ENCODE measurements around the gene ABCB10.
"Not testable (repeated sequence)": the region's sequence is repeated elsewhere in the genome, so short reads cannot be mapped to it uniquely, and the experiment has no call there.

The ABCB10 gene

GRCh38 chr1:229479660-229480399, 78.7 kb downstream of the ABCB10 start:
- TF ChIP-seq MAX (IDR thresholded peaks at IDR 0.05; ENCODE audit: low read depth, low read length) = no peak
- no peak for TF ChIP-seq MYC (IDR thresholded peaks at IDR 0.05; ENCODE audit: low read depth, low read length)
- TF ChIP-seq CTCF (IDR thresholded peaks at IDR 0.05; ENCODE audit: low read depth, low read length) = no peak
- no peak for TF ChIP-seq POLR2A (IDR thresholded peaks at IDR 0.05; ENCODE audit: extremely low read depth, insufficient read length)
- peak; percentile 14 for DNase-seq (ENCODE audit: low read depth)
- H3K4me3 ChIP-seq (ENCODE audit: low read depth, low read length) = no peak overlapping the region

- no peak for DNase-seq (ENCODE audit: low read depth)
- TF ChIP-seq POLR2A (IDR thresholded peaks at IDR 0.05; ENCODE audit: extremely low read depth, insufficient read length) = no peak
- no peak for TF ChIP-seq CTCF (IDR thresholded peaks at IDR 0.05; ENCODE audit: low read depth, low read length)
- no peak for TF ChIP-seq MAX (IDR thresholded peaks at IDR 0.05; ENCODE audit: low read depth, low read length)
- no peak for TF ChIP-seq MYC (IDR thresholded peaks at IDR 0.05; ENCODE audit: low read depth, low read length)
- no peak overlapping the region for H3K4me3 ChIP-seq (ENCODE audit: low read depth, low read length)
Measured at GRCh38 chr1:229478852-229479251, 79.7 kb downstream of the ABCB10 start.

GRCh38 chr1:229475859-229476258, 82.6 kb downstream of the ABCB10 start:
- DNase-seq (ENCODE audit: low read depth); H3K4me3 ChIP-seq (ENCODE audit: low read depth, low read length): not testable (repeated sequence)

GRCh38 chr1:229474509-229474908, 84.0 kb downstream of the ABCB10 start:
- TF ChIP-seq MYC (IDR thresholded peaks at IDR 0.05; ENCODE audit: low read depth, low read length) (no peak), MAX (IDR thresholded peaks at IDR 0.05; ENCODE audit: low read depth, low read length) (no peak), CTCF (IDR thresholded peaks at IDR 0.05; ENCODE audit: low read depth, low read length) (no peak), POLR2A (IDR thresholded peaks at IDR 0.05; ENCODE audit: extremely low read depth, insufficient read length) (no peak)
- no peak overlapping the region for H3K4me3 ChIP-seq (ENCODE audit: low read depth, low read length)
- no peak for DNase-seq (ENCODE audit: low read depth)

- no peak for DNase-seq (ENCODE audit: low read depth)
- TF ChIP-seq POLR2A (IDR thresholded peaks at IDR 0.05; ENCODE audit: extremely low read depth, insufficient read length) (no peak), MAX (IDR thresholded peaks at IDR 0.05; ENCODE audit: low read depth, low read length) (no peak), CTCF (IDR thresholded peaks at IDR 0.05; ENCODE audit: low read depth, low read length) (no peak), MYC (IDR thresholded peaks at IDR 0.05; ENCODE audit: low read depth, low read length) (no peak)
- H3K4me3 ChIP-seq (ENCODE audit: low read depth, low read length) = no peak overlapping the region
Measured at GRCh38 chr1:229471175-229471574, 87.3 kb downstream of the ABCB10 start.

GRCh38 chr1:229470406-229471043, 88.0 kb downstream of the ABCB10 start:
- no peak overlapping the region for H3K4me3 ChIP-seq (ENCODE audit: low read depth, low read length)
- no peak for DNase-seq (ENCODE audit: low read depth)
- TF ChIP-seq POLR2A (IDR thresholded peaks at IDR 0.05; ENCODE audit: extremely low read depth, insufficient read length) (no peak), MAX (IDR thresholded peaks at IDR 0.05; ENCODE audit: low read depth, low read length) (no peak), MYC (IDR thresholded peaks at IDR 0.05; ENCODE audit: low read depth, low read length) (no peak), CTCF (IDR thresholded peaks at IDR 0.05; ENCODE audit: low read depth, low read length) (no peak)

Data from NB4 (cell line).